ENCODE data around the gene ZNF595.
"Not testable (repeated sequence)": the region's sequence is repeated elsewhere in the genome, so short reads cannot be mapped to it uniquely, and the experiment has no call there.

DNA sequence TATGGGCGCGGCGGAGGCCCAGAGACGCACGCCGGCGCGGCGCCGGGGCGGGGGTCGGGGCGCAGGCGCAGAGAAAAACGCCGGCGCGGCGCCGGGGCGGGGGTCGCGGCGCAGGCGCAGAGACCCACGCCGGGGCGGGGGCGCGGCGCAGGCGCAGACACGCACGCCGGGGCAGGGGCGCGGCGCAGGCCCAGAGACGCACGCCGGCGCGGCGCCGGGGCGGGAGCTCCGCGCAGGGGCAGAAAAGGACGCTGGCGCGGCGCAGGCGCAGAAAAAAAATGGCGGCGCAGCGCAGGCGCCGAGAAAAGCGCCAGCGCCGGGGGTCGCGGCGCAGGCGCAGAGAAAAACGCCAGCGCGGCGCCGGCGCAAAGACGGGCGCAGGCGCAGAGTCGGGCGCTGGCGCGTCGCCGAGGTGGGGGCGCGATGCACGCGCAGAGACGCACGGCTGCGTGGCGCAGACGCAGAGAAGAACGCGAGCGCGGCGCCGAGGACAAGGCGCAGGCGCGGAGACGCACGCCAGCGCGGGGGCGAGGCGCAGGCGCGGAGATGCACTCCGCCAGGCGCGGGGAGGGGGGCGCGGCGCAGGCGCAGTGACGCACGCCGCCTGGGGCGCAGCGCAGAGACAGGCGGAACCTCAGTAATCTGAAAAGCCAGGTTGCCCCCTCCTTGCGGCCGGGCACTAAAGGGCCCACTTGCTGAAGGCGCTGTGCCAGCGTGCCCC lies 41.9 kb upstream of the ZNF595 start:
- TF ChIP-seq, protein P1, sequence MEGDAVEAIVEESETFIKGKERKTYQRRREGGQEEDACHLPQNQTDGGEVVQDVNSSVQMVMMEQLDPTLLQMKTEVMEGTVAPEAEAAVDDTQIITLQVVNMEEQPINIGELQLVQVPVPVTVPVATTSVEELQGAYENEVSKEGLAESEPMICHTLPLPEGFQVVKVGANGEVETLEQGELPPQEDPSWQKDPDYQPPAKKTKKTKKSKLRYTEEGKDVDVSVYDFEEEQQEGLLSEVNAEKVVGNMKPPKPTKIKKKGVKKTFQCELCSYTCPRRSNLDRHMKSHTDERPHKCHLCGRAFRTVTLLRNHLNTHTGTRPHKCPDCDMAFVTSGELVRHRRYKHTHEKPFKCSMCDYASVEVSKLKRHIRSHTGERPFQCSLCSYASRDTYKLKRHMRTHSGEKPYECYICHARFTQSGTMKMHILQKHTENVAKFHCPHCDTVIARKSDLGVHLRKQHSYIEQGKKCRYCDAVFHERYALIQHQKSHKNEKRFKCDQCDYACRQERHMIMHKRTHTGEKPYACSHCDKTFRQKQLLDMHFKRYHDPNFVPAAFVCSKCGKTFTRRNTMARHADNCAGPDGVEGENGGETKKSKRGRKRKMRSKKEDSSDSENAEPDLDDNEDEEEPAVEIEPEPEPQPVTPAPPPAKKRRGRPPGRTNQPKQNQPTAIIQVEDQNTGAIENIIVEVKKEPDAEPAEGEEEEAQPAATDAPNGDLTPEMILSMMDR (IDR thresholded peaks at IDR 0.05; ENCODE audit: low read length): not testable (repeated sequence)
- TF ChIP-seq EZH2phosphoT487 (IDR thresholded peaks at IDR 0.05; ENCODE audit: low read length); EZH2 (optimal IDR thresholded peaks at IDR 0.05; ENCODE audit: low read depth, low read length): not testable (repeated sequence)
